ENCODE results near the gene SSH2.
A peak's percentile ranks its signal among the peaks of the same experiment; 100 is the strongest.

SSH2 gene

DNA sequence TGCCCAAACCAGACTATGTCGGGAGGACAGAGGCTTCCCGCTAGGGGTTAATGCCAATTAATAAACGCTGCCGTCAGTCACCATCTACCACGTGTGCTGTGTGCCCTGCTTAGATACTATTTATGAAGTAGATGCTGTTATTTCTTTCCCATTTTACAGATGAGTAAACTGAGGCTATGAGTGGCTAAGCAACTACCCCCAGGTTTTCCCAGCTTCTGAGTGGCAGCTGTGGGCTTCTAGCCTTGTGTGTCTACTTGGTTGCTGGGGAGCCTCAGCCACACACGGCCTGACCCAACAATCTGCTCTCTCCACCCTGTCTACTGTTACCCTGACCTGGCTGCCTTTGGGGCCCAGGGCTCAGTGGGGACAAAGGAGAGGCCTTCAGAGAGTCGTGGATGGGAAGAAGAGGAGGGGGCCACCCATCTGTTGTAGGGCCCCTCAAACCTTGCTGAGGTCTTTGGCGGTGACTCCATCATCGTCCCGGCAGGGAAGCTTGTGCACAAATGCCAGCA, 347.7 kb downstream of the SSH2 start:
- TF ChIP-seq, protein P1, sequence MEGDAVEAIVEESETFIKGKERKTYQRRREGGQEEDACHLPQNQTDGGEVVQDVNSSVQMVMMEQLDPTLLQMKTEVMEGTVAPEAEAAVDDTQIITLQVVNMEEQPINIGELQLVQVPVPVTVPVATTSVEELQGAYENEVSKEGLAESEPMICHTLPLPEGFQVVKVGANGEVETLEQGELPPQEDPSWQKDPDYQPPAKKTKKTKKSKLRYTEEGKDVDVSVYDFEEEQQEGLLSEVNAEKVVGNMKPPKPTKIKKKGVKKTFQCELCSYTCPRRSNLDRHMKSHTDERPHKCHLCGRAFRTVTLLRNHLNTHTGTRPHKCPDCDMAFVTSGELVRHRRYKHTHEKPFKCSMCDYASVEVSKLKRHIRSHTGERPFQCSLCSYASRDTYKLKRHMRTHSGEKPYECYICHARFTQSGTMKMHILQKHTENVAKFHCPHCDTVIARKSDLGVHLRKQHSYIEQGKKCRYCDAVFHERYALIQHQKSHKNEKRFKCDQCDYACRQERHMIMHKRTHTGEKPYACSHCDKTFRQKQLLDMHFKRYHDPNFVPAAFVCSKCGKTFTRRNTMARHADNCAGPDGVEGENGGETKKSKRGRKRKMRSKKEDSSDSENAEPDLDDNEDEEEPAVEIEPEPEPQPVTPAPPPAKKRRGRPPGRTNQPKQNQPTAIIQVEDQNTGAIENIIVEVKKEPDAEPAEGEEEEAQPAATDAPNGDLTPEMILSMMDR (IDR thresholded peaks at IDR 0.05; ENCODE audit: low read length) = no peak
- no peak for TF ChIP-seq EZH2phosphoT487 (IDR thresholded peaks at IDR 0.05; ENCODE audit: low read length)
- TF ChIP-seq EZH2 (optimal IDR thresholded peaks at IDR 0.05; ENCODE audit: low read depth, low read length) = no peak
- peaks cover 8% of the 10 kb centered on the region; the same call in 1 of the 2 replicates for H3K4me1 ChIP-seq (ENCODE audit: low read length)
- no peak overlapping the region for H3K9ac ChIP-seq (ENCODE audit: low read length)

GRCh38 chr17:29581583-29582253, 348.3 kb downstream of the SSH2 start:
- Histone ChIP-seq H3K27ac (ENCODE audit: low read length) (no peak overlapping the region), H3K36me3 (replicated peaks; ENCODE audit: insufficient read depth, low read length) (no peaks in the 10 kb centered on the region)

More for the DNA sequence above, 347.7 kb downstream of the SSH2 start:
- H3K4me3 ChIP-seq (ENCODE audit: low read length) = no peak overlapping the region
- no peaks in the 10 kb centered on the region for H3K36me3 ChIP-seq (replicated peaks; ENCODE audit: insufficient read depth, low read length)
- no peak overlapping the region for H3K27ac ChIP-seq (ENCODE audit: low read length)
- no peaks in the 10 kb centered on the region for H3K9me2 ChIP-seq (replicated peaks; ENCODE audit: insufficient read depth, low read length)
- no peaks in the 10 kb centered on the region for H4K20me1 ChIP-seq (ENCODE audit: insufficient read depth, low read length)
- H3K4me2 ChIP-seq (ENCODE audit: low read depth, low read length) = no peak overlapping the region
- no peak for DNase-seq
- no peaks in the 10 kb centered on the region for H3F3A ChIP-seq (ENCODE audit: insufficient read depth, low read length)
- peaks cover 41% of the 10 kb centered on the region for H3K79me2 ChIP-seq (ENCODE audit: low read length)
- no peak overlapping the region for H2AFZ ChIP-seq (ENCODE audit: low read length)
- no peaks in the 10 kb centered on the region for H3K27me3 ChIP-seq (replicated peaks; ENCODE audit: insufficient read depth, low read length)
- H3K9me3 ChIP-seq (replicated peaks; ENCODE audit: insufficient read depth, low read length) = no peaks in the 10 kb centered on the region

GRCh38 chr17:29579866-29580771, 349.9 kb downstream of the SSH2 start:
- Histone ChIP-seq H3K9me2 (replicated peaks; ENCODE audit: insufficient read depth, low read length) (no peaks in the 10 kb centered on the region), H3K4me2 (ENCODE audit: low read depth, low read length) (no peak overlapping the region), H3K9me3 (replicated peaks; ENCODE audit: insufficient read depth, low read length) (no peaks in the 10 kb centered on the region), H3K79me2 (ENCODE audit: low read length) (peaks cover 19% of the 10 kb centered on the region), H3K4me3 (ENCODE audit: low read length) (no peak overlapping the region), H3K27me3 (replicated peaks; ENCODE audit: insufficient read depth, low read length) (no peaks in the 10 kb centered on the region), H3F3A (ENCODE audit: insufficient read depth, low read length) (no peaks in the 10 kb centered on the region), H3K36me3 (replicated peaks; ENCODE audit: insufficient read depth, low read length) (no peaks in the 10 kb centered on the region), H3K9ac (ENCODE audit: low read length) (no peak overlapping the region), H3K4me1 (ENCODE audit: low read length) (peaks cover 8% of the 10 kb centered on the region; the same call in 1 of the 2 replicates), H2AFZ (ENCODE audit: low read length) (no peak overlapping the region), H4K20me1 (ENCODE audit: insufficient read depth, low read length) (no peaks in the 10 kb centered on the region), H3K27ac (ENCODE audit: low read length) (no peak overlapping the region)
- peak; percentile 91 for DNase-seq
- TF ChIP-seq EZH2 (optimal IDR thresholded peaks at IDR 0.05; ENCODE audit: low read depth, low read length) = no peak
- TF ChIP-seq, protein P1 (IDR thresholded peaks at IDR 0.05; ENCODE audit: low read length) = peak; percentile 94

More at GRCh38 chr17:29581583-29582253, 348.3 kb downstream of the SSH2 start:
- Histone ChIP-seq H3K9me2 (replicated peaks; ENCODE audit: insufficient read depth, low read length) (no peaks in the 10 kb centered on the region), H3F3A (ENCODE audit: insufficient read depth, low read length) (no peaks in the 10 kb centered on the region), H4K20me1 (ENCODE audit: insufficient read depth, low read length) (no peaks in the 10 kb centered on the region), H3K4me2 (ENCODE audit: low read depth, low read length) (no peak overlapping the region), H3K4me3 (ENCODE audit: low read length) (no peak overlapping the region), H3K27me3 (replicated peaks; ENCODE audit: insufficient read depth, low read length) (no peaks in the 10 kb centered on the region), H3K9me3 (replicated peaks; ENCODE audit: insufficient read depth, low read length) (no peaks in the 10 kb centered on the region), H3K4me1 (ENCODE audit: low read length) (peaks cover 8% of the 10 kb centered on the region; the same call in 1 of the 2 replicates), H2AFZ (ENCODE audit: low read length) (no peak overlapping the region), H3K79me2 (ENCODE audit: low read length) (peaks cover 35% of the 10 kb centered on the region), H3K9ac (ENCODE audit: low read length) (no peak overlapping the region)
- TF ChIP-seq EZH2 (optimal IDR thresholded peaks at IDR 0.05; ENCODE audit: low read depth, low read length) (no peak), EZH2phosphoT487 (IDR thresholded peaks at IDR 0.05; ENCODE audit: low read length) (no peak)
- TF ChIP-seq, protein P1 (IDR thresholded peaks at IDR 0.05; ENCODE audit: low read length) = no peak
- no peak for DNase-seq
